GM12873 (cell line): ENCODE measurements around the gene SSNA1.

Source experiments
- TF ChIP-seq, protein P1 (sequence below): IDR thresholded peaks from 2 replicates; pipeline ENCODE4 v1.5.1; 2012; ENCODE audit warnings: low read depth, mild to moderate bottlenecking, moderate library complexity, low read length, control low read depth; ENCODE audit not compliant: insufficient read depth; ENCODE audit errors: missing control alignments

SSNA1 gene

DNA sequence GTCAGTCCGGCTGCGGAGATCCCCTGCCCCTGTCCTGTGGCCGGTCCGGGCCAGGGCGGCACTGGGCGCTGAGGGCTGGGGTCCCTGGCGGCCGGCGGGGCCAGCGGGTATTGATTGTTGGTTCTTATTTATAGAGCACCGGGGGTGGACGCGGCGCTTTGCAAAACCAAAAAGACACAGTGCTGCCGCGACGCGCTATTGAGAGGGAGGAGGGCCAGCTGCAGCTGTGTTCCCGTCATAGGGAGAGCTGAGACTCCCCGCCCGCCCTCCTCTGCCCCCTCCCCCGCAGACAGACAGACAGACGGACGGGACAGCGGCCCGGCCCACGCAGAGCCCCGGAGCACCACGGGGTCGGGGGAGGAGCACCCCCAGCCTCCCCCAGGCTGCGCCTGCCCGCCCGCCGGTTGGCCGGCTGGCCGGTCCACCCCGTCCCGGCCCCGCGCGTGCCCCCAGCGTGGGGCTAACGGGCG lies 21.2 kb upstream of the SSNA1 start:
- TF ChIP-seq, protein P1, sequence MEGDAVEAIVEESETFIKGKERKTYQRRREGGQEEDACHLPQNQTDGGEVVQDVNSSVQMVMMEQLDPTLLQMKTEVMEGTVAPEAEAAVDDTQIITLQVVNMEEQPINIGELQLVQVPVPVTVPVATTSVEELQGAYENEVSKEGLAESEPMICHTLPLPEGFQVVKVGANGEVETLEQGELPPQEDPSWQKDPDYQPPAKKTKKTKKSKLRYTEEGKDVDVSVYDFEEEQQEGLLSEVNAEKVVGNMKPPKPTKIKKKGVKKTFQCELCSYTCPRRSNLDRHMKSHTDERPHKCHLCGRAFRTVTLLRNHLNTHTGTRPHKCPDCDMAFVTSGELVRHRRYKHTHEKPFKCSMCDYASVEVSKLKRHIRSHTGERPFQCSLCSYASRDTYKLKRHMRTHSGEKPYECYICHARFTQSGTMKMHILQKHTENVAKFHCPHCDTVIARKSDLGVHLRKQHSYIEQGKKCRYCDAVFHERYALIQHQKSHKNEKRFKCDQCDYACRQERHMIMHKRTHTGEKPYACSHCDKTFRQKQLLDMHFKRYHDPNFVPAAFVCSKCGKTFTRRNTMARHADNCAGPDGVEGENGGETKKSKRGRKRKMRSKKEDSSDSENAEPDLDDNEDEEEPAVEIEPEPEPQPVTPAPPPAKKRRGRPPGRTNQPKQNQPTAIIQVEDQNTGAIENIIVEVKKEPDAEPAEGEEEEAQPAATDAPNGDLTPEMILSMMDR = no peak

DNA sequence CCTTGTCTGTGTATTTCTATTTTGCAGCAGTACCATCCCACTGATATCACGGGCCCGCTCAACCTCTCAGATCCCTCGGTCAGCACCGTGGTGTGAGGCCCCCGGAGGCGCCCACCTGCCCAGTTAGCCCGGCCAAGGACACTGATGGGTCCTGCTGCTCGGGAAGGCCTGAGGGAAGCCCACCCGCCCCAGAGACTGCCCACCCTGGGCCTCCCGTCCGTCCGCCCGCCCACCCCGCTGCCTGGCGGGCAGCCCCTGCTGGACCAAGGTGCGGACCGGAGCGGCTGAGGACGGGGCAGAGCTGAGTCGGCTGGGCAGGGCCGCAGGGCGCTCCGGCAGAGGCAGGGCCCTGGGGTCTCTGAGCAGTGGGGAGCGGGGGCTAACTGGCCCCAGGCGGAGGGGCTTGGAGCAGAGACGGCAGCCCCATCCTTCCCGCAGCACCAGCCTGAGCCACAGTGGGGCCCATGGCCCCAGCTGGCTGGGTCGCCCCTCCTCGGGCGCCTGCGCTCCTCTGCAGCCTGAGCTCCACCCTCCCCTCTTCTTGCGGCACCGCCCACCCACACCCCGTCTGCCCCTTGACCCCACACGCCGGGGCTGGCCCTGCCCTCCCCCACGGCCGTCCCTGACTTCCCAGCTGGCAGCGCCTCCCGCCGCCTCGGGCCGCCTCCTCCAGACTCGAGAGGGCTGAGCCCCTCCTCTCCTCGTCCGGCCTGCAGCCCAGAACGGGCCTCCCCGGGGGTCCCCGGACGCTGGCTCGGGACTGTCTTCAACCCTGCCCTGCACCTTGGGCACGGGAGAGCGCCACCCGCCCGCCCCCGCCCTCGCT lies 20.5 kb upstream of the SSNA1 start:
- TF ChIP-seq, protein P1 = no peak

DNA sequence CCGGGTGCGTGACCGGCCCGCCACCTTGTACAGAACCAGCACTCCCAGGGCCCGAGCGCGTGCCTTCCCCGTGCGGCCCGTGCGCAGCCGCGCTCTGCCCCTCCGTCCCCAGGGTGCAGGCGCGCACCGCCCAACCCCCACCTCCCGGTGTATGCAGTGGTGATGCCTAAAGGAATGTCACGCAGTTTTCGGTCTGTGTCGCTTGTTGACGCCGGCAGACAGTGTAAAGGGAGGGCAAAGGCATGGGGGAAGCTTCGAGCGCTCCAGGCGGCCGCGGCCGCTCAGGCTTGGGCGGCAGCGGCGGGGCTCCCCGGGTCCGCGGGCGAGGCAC lies 19.9 kb upstream of the SSNA1 start:
- TF ChIP-seq, protein P1 = no peak

DNA sequence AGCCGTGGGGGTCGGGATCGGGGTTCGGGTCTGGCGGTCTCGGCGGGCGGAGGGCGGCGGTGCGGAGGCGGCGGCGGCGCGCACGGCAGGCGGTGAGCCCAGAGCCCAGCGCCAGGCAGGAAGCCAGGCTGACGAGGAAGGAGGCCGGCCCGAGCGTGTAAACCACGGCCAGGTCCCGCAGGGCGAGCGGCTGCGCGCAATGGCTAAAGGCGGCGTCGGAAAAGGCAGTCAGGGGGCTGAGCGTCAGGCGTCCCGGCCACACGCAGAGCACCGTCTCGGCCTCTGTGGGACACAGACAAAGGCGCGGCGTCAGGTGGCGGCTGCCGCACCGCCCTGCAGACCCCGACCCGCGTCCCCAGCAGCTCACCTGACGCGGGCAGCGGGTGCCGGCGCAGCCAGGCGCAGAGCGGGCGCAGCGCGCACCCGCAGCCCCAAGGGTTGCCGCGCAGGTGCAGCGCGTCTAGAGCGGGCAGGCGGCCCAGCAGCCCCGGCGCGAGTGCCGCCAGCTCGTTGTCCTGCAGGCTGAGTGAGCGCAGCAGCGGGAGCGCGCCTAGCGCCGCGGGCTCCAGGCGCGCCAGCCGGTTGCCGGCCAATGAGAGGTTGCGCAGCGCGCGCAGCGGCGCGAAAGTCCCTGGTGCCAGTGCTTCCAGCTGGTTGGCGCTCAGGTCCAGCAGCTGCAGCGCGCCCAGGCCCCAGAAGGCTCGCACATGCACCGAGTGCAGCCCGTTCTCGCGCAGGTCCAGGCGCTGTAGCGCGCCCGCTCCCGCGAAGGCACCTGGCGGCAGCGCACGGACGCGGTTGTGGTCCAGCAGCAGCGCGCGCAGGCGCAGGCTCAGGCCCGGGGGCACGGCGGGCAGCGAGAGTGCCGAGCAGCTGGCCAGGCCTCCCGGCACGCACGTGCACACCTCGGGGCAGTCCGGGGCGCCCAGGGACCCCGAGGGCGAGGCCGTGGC lies 19.3 kb upstream of the SSNA1 start:
- TF ChIP-seq, protein P1 = no peak

DNA sequence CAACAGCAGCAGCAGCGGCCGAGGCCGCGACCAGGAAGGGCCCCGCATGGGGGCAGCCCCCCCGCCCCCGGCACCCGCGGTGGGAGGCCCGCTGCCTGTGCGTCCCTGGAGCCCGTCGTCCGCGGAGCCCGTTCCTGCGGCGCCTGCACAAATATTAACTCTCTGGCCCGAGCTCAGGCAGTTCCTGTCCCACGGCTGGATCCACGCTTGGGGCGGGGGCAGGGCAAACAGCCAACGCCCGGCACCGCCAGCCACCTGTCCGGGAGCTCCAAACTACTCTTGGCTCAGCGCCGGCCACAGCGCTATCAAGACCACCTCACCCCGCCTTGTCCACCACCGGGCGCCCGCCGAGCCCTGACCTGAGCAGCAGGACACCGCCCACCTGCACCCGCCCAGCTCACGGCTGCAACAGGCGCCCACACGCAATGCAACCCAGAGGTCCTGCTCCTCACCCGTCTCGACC lies 18.5 kb upstream of the SSNA1 start, which contains the start of gene LRRC26:
Gene LRRC26, minus strand, starts transcription at position 156 of the 463 bp plus-strand sequence. Its CDS starts 108 bp downstream, at position 48.
- TF ChIP-seq, protein P1 = no peak

DNA sequence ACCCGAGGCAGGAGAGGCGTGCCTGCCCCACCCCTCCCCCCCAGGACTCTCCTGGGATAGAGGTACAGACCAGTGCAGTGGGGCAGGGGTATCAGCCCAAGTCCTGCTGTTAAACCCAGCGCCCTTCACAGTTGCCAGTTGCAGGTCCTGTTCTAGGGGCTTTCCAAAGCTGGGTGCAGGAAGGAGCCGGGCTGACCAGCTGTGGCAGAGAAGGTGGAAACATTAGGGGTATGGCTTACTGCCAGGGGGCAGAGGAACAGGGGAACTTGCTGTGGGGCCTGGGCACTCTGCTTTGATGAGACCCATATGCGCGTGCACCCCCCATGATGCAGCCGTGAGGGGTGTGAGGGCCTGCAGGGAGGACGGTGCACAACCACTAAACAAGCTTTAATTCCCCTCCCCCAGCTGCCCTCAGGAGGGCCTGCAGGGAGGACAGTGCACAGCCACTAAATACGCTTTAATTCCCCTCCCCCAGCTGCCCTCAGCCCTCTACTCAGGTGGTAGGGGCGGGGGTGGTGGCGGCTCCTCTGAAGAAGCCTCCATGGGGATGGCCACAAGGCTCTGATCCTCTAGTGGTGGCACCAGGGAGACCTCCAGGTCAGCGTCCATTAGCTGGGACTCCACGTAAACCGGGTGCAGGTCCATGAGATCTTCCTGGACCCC lies 17.9 kb upstream of the SSNA1 start:
- TF ChIP-seq, protein P1 = no peak
